Measurements from ENCODE around the gene ZSCAN23. TPM values are rescaled to one million over a fixed set of nuclear protein-coding genes. Genes with fewer than 3 reads are reported as not detected.

ZSCAN23 gene
- polyA plus RNA-seq, 1 of the 3 experiments (the other 2 are of a cell fraction): 2.1 TPM

DNA sequence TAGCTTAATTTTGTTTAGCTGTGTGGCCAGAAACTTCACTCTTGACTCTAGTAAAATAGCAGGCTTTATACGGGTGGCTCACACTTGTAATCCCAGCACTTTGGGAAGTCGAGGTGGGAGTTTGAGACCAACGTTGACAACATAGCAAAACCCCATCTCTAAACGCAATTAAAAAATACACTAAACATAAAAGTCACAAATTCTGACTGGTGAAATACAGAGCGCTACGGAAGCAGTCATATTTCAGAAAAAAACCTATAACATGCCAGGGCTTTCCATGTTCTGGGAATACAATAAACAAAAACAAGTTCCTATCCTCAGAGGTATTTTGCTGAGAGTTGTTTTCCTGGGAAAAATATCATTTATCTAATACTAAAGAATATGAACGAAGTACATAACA lies 24.8 kb upstream of the ZSCAN23 start:
- Histone ChIP-seq H2AFZ (ENCODE audit: low read depth) (no peak overlapping the region), H3K9me3 (no peaks in the 10 kb centered on the region), H4K20me1 (ENCODE audit: insufficient read depth) (no peaks in the 10 kb centered on the region), H3K4me1 (ENCODE audit: control insufficient read depth in 1 of 2, insufficient read depth in 2 of 2, low read depth in 1 of 2, low read length in 1 of 2) (no peaks in the 10 kb centered on the region), H3K79me2 (ENCODE audit: insufficient read depth) (no peaks in the 10 kb centered on the region), H3K9me2 (no peaks in the 10 kb centered on the region), H3K4me3 (ENCODE audit: low read depth in 2 of 2, low read length in 1 of 2) (no peak overlapping the region), H3K27ac (ENCODE audit: low read depth in 2 of 2, low read length in 1 of 2) (no peak overlapping the region), H3K27me3 (ENCODE audit: insufficient read depth) (no peaks in the 10 kb centered on the region; the same call in 1 of the 2 replicates), H3K9ac (no peak overlapping the region), H3F3A (replicated peaks; ENCODE audit: insufficient read depth) (no peaks in the 10 kb centered on the region), H3K4me2 (no peak overlapping the region), H3K36me3 (replicated peaks in 1 of 2; ENCODE audit: control insufficient read depth in 1 of 2, insufficient read depth in 2 of 2, low read length in 1 of 2) (no peaks in the 10 kb centered on the region)
- POLR2A ChIA-PET: no interaction called here
- no peak for DNase-seq
- no peak for TF ChIP-seq MEF2A (IDR thresholded peaks at IDR 0.05; ENCODE audit: borderline replicate concordance, low read depth)
- TF ChIP-seq, protein P1, sequence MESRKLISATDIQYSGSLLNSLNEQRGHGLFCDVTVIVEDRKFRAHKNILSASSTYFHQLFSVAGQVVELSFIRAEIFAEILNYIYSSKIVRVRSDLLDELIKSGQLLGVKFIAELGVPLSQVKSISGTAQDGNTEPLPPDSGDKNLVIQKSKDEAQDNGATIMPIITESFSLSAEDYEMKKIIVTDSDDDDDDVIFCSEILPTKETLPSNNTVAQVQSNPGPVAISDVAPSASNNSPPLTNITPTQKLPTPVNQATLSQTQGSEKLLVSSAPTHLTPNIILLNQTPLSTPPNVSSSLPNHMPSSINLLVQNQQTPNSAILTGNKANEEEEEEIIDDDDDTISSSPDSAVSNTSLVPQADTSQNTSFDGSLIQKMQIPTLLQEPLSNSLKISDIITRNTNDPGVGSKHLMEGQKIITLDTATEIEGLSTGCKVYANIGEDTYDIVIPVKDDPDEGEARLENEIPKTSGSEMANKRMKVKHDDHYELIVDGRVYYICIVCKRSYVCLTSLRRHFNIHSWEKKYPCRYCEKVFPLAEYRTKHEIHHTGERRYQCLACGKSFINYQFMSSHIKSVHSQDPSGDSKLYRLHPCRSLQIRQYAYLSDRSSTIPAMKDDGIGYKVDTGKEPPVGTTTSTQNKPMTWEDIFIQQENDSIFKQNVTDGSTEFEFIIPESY (IDR thresholded peaks at IDR 0.05; ENCODE audit: borderline replicate concordance, low read depth): no peak
- TF ChIP-seq EZH2phosphoT487 (IDR thresholded peaks at IDR 0.05; ENCODE audit: borderline replicate concordance, low read depth): no peak
- WGBS (ENCODE audit: low lambda C conversion rate): 34% methylated on average over 7 of the region's 7 CpGs
- CTCF ChIA-PET: no interaction called here

DNA sequence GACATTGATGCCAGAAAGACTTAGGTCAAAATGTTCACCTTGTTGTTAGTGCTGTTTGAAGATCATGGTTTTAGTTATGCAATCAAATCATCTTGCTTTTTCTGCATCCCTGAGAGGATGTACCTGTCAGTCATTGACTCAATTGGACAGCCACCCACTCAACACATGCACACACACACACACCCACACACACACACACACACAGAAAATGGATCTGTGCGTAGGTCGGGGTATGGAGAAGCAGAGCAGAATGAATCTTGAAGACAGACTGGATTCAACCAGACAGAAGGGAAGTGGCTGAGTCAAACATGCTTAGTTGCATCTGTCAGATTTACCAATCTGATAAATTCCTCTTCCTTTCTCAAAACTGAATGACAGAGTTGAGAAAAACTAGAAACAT lies 19.1 kb upstream of the ZSCAN23 start:
- no peaks in the 10 kb centered on the region for H3K36me3 ChIP-seq (replicated peaks in 1 of 2; ENCODE audit: control insufficient read depth in 1 of 2, insufficient read depth in 2 of 2, low read length in 1 of 2)
- H3K9me3 ChIP-seq: no peaks in the 10 kb centered on the region
- H3K9me2 ChIP-seq: no peaks in the 10 kb centered on the region
- DNase-seq: no peak
- POLR2A ChIA-PET: no interaction called here
- H3K27me3 ChIP-seq (ENCODE audit: insufficient read depth): peaks cover 5% of the 10 kb centered on the region; the same call in 1 of the 2 replicates
- H3K4me1 ChIP-seq (ENCODE audit: control insufficient read depth in 1 of 2, insufficient read depth in 2 of 2, low read depth in 1 of 2, low read length in 1 of 2): no peaks in the 10 kb centered on the region
- no peak overlapping the region for H3K27ac ChIP-seq (ENCODE audit: low read depth in 2 of 2, low read length in 1 of 2)
- H3K9ac ChIP-seq: no peak overlapping the region
- TF ChIP-seq GATA2 (CRISPR knock-in tag; IDR thresholded peaks at IDR 0.05): no peak
- no peak for TF ChIP-seq RCOR1 (IDR thresholded peaks at IDR 0.05; ENCODE audit: low read length)
- TF ChIP-seq EP300 (IDR thresholded peaks at IDR 0.05; ENCODE audit: borderline replicate concordance in 1 of 2, low read depth in 1 of 2, low read length in 1 of 2): no peak
- TF ChIP-seq TAF1 (IDR thresholded peaks at IDR 0.05; ENCODE audit: borderline replicate concordance, low read depth, low read length): no peak
- no peak for TF ChIP-seq NRF1 (IDR thresholded peaks at IDR 0.05; ENCODE audit: low read depth, low read length)
- CTCF ChIA-PET: interaction anchor here (1.1 kb wide), 1 partner anchor 15 kb away, joined by 3 read pairs; no protein-coding TSS in a partner anchor
- H3K4me2 ChIP-seq: no peak overlapping the region
- H3F3A ChIP-seq (replicated peaks; ENCODE audit: insufficient read depth): no peaks in the 10 kb centered on the region
- no peaks in the 10 kb centered on the region for H3K79me2 ChIP-seq (ENCODE audit: insufficient read depth)
- H3K4me3 ChIP-seq (ENCODE audit: low read depth in 2 of 2, low read length in 1 of 2): no peak overlapping the region
- 0% methylated on average over 2 of the region's 2 CpGs for WGBS (ENCODE audit: low lambda C conversion rate)
- no peaks in the 10 kb centered on the region for H4K20me1 ChIP-seq (ENCODE audit: insufficient read depth)
- no peak overlapping the region for H2AFZ ChIP-seq (ENCODE audit: low read depth)

- Histone ChIP-seq H3K36me3 (replicated peaks in 1 of 2; ENCODE audit: control insufficient read depth in 1 of 2, insufficient read depth in 2 of 2, low read length in 1 of 2) (no peaks in the 10 kb centered on the region), H3K4me3 (ENCODE audit: low read depth in 2 of 2, low read length in 1 of 2) (no peak overlapping the region), H3K27ac (ENCODE audit: low read depth in 2 of 2, low read length in 1 of 2) (no peak overlapping the region), H3K4me1 (ENCODE audit: control insufficient read depth in 1 of 2, insufficient read depth in 2 of 2, low read depth in 1 of 2, low read length in 1 of 2) (no peaks in the 10 kb centered on the region), H3K9me2 (no peaks in the 10 kb centered on the region), H3K79me2 (ENCODE audit: insufficient read depth) (no peaks in the 10 kb centered on the region), H3K9me3 (no peaks in the 10 kb centered on the region), H3K4me2 (no peak overlapping the region), H3K27me3 (ENCODE audit: insufficient read depth) (peaks cover 5% of the 10 kb centered on the region; the same call in 1 of the 2 replicates), H3K9ac (no peak overlapping the region), H4K20me1 (ENCODE audit: insufficient read depth) (no peaks in the 10 kb centered on the region), H3F3A (replicated peaks; ENCODE audit: insufficient read depth) (no peaks in the 10 kb centered on the region), H2AFZ (ENCODE audit: low read depth) (no peak overlapping the region)
- POLR2A ChIA-PET: no interaction called here
- CTCF ChIA-PET: no interaction called here
- WGBS (ENCODE audit: low lambda C conversion rate): 9% methylated on average over 1 of the region's 1 CpG
- TF ChIP-seq POLR2AphosphoS5 (IDR thresholded peaks at IDR 0.05; ENCODE audit: low read depth, low read length): no peak
- TF ChIP-seq EP300 (IDR thresholded peaks at IDR 0.05; ENCODE audit: borderline replicate concordance in 1 of 2, low read depth in 1 of 2, low read length in 1 of 2): no peak
- no peak for TF ChIP-seq RCOR1 (IDR thresholded peaks at IDR 0.05; ENCODE audit: low read length)
- no peak for TF ChIP-seq REST (IDR thresholded peaks at IDR 0.05; ENCODE audit: low read depth, low read length)
- DNase-seq: no peak
These were observed 15.3 kb upstream of the ZSCAN23 start for GRCh38 chr6:28458568-28458967.

Data from SK-N-SH (cell line).